NOMO-1 treated with dmso at 0.1 percent for 144 hours (cell line): ENCODE measurements around the gene TM2D3.

Experiments
- DNase-seq: peaks from one replicate; lab custom pipeline; 2025; ENCODE audit not compliant: unreplicated experiment; lab: John Stamatoyannopoulos, UW

TM2D3 gene

DNA sequence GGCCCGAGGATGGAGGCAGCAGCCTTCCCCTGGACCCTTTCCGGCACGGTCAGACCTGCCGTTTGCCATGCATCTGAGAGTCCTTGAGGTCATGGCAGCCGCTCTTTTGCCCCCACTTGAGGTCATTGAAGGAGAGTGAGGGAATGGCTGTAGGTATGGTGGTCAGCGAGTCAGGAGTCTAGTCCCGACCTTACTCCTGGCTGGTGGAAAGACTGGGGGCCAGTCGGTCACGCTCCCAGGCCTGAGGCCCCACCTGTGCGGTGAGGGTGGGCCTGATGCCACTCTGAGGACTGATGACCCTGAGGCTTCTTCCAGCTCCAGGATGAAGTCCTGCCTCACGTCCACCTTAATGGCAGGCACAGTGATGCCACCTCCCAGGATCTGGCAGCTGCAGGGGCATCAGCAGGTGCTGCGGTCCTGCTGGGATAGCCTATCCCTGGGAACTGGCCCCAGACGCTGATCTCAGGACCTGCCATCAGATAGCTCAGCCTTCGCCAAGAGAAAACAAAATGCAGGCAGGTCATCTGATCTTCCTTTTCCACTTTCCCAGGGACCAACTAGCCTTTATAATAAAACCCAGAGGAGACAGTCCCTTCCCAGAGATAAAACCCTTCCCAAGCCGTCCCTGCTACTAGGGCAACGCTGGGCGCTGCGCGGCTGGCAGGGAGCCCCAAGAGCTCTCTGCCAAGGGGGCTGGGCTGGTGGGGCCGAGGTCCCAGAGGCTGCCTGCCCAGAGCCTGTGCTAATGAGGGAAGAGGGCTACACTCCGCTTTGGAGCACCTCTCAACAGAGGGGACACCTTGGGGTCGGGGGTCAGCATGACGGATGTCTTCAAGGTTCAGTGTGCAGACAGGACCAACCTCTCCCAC is 42.2 kb downstream of the TM2D3 start:
- DNase-seq, result no peak

DNA sequence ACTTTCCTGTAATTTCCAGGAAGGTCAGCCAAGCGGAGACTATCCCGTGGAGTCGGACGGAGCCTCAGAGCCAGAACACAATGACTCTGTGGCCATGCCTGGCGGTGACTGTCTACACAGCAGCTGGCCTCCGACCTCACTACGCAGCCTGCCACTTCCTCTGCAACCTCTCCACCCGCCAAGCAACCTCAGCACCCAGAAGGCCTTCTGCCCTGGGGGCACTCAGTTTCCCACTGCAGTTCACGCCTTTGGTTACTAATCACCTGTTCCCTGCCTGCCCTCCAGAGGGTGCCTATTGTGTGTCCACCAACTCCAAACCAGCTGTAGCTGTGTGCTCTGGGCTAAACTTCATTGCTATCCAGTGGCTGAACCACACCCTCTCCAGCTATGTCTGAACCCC is 44.0 kb downstream of the TM2D3 start:
- no peak for DNase-seq

DNA sequence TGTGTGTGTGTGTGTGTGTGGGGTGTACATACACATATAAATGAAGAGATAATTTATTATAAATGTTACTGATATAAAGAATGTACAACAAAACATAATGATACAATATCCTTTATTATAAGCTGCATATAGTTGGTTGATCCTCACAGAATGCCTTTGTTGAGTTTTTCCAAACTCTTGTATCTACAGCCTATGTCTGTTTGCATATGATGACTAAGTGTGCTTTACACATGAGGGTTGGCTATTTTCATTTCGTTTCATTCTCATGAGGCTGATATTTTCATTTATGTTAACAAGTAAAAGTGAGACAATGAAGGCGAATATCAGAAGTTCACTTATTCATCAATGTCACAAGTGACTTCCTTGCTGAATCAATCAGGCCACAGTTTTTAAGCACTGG is 45.1 kb downstream of the TM2D3 start:
- no peak for DNase-seq

DNA sequence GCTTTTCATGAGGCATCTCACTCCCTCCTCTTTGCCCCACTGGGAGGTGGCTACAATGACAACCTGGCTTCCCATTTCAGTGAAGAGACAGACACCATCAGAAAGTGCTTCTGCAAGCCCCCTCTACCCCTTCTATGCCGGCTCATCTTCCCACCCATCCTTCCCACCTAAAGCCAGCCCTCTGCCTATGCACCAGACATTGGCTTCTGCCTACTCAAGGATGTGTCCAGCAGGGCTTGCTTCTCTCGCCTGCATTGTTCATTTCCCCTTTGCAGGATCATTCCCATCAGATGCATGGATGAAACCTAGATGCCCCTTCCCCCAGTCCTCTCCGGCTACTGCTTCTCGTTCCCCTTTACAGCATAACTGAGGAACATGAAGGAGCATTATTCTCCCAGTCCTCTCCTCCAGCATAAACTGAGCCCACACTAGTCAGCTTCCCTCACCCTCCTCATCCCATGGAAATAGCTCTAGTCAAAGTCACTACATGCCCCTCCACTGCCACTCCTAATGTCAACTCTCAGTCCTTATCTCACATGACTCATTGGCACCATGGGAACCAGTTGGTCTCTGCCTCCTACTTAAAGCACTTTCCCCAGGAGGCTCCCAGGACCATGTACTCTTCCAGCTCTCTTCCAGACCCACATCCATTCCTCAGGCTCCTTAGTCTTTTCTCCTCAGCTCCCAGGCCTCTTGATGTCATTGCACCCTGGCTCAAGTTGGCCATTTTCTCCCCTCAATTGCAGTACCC is 47.9 kb downstream of the TM2D3 start:
- DNase-seq, result no peak

DNA sequence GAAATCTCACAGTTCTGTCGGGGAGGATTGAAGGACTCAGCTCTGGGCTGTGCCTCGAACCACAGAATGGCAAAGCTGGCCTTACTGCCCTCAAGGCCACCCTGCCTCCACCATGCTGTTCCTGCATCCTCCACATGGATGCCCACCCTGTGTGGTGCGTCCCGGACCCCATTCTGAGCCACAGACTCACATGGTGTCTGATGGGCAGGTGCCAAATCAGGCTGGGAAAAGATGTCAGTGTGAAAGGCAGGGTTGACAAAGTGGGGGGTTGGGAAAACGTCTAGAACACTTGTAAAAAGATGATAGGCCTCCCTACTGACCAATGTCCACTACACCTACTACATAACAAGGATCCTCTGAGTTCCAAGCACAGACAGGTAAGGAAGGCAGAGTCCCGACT is 49.4 kb downstream of the TM2D3 start:
- DNase-seq, result no peak

DNA sequence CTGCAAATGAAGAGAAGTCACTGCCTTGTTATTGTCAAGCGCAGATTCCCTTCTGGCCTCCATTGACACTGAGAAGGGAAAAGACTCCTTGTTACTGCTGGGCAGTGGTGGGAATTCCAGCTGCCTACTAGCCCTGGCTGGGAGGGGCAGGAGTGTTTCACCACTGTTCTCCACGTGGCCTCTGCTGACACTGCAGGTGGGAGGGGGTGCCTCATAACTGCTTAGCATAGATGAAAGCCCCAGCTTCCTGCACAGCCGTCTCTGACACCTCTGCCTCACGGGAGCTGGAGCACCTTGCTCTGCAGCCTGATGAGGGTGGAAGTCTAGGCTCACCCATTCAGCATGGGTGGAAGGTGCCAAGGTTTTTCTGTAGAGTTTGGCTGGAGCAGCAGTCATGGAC is 52.1 kb downstream of the TM2D3 start:
- DNase-seq, result no peak

DNA sequence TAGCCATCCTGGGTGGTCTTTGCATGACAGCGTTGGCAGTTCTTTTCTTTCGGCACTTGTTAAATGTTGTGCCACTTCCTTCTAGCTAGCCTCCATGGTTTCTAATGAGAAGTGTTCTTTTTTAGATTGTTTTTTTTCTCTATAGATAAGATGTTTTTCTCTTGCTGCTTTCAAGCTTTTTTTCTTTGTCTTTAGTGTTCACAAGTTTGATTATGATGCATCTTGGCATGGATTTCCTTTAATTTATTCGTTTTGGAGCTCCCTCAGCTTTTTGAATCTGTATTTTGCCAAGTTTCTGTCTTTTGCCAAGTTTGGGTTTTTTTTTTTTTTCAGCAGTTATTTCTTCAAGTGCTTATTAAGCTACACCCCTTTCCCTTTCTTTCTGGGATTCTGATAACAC is 53.1 kb downstream of the TM2D3 start:
- DNase-seq, result no peak

DNA sequence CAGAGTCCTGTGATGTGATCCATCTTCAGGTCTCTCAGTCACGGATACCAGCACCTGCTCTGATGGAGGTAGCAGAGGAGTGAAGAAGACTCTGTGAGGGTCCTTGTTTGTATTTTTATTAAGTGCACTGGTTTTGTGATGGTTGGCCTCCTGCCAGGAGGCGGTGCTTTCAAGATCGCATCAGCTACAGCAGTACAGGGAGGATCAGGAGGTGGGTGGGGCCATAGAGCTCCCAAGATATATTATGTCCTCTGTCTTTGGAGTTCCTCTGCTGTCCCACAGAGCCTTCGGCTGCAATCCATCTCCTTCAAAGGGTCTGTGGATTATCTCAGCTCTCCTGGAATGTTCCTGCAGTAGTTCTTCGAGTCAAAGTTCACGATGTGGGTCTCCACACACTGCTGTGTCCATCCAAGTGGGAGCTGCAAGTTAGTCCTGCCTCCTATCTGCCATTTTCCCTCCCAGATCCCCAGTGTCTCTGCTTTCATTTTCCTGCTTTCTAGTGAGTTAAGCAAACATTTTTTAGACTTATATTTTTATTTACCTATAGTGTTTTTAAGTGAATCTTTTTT is 54.7 kb downstream of the TM2D3 start:
- no peak for DNase-seq

DNA sequence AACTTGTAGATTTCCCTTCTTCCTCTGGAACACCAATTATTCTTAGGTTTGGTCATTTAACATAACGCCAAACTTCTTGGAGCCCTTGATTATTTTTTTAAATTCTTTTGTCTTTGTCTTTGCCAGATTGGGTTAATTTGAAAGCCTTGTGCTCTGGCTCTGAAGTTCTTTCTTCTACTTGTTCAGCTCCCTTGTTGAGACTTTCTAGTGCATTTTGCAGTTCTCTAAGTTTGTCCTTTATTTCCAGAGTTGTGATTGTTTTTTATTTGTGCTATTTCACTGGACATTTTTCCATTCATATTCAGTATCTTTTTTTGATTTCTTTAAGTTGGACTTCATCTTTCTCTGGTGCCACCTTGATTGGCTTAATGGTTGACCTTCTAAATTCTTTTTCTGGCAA is 55.5 kb downstream of the TM2D3 start:
- no peak for DNase-seq
